NCI-H1092 treated with DMSO at 0.1 percent for 48 hours (cell line): Measurements from ENCODE around the gene ANKRD35.
"Not testable (repeated sequence)": the region's sequence is repeated elsewhere in the genome, so short reads cannot be mapped to it uniquely, and the experiment has no call there.

ENCODE experiments used
- DNase-seq: peaks from one replicate; lab custom pipeline; 2025; lab: John Stamatoyannopoulos, UW

ANKRD35 gene

DNA sequence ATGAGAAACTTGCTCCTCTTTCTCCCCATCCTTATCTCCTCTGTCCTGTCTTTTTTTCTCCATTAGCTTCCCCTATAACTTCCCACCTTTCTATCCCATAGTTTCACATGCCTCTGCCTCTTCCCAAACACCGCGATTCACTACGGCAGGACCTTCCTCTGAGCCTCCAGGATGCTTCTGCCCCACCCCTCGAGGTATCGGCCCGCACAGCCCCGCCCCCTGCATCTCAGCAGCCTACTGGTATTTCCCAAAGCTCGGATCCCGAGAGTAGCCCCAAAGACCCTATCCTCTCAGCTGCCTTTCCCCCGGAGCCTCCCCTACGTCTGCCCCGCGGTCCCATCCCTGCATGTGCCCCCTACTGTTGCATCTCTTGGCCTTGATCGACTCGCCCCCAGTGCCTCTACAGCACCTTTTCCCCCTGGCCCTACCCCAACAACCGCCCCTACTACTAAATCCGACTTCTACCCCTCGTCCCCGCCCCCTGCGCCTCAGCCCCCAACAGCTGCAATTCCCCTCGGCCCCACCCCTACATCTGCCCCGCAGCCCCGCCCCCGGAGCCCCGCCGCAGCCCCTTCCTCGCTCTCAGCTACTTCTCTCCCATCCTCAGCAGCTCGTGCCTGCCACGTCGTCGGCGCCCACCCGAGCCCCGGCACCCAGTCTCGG lies 27.3 kb downstream of the ANKRD35 start:
- DNase-seq = no peak

- no peak for DNase-seq
Observed at GRCh38 chr1:145857170-145857569, 28.5 kb downstream of the ANKRD35 start.

DNA sequence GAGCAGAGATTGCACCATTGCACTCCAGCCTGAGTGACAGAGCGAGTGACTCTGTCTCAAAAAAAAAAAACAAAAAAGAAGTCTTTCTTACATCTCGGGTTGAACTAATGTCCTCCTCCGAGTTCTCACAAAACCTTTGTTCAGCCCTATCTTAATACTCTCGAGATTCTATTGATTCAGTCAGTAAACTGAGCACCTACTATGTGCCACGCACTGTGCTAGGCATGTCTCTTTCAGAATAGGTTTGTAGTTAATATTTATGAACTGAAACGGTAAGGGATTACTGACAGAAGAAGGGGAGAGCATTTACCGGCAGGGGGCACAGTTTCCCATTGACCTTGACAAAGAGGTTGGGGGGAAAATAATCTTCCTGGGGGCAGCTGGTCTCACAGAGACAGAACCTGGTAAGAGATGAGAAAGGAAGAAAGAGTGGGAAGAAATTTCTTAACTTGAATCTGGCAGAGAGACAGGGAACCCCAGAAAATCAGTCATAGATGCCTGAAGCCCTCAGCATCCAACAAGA lies 30.2 kb downstream of the ANKRD35 start:
- no peak for DNase-seq

- no peak for DNase-seq
Observed at GRCh38 chr1:145849356-145850160, 36.1 kb downstream of the ANKRD35 start.

GRCh38 chr1:145847827-145848226 lies 37.8 kb downstream of the ANKRD35 start:
- DNase-seq = no peak

DNA sequence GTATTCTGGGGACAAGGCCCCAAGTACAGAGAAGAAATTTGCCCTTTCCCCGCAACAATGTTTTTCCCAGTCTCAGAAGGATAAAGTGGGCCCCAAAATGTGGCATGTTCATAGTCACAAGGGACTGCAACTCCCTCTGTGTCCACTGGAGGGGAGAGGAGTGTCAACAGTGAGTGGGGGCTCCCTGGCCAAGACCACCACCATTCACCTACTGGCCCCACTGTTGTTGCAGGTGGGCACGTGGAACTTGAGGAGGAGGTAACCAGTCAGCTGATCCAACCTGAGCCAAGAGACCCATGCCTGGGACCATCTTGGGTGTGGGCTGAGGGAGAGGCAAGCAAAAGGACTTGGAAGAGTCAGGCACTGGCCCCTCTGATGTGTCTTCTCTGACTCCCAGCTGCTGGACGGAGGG lies 39.5 kb downstream of the ANKRD35 start:
- peak; percentile 23 for DNase-seq

DNA sequence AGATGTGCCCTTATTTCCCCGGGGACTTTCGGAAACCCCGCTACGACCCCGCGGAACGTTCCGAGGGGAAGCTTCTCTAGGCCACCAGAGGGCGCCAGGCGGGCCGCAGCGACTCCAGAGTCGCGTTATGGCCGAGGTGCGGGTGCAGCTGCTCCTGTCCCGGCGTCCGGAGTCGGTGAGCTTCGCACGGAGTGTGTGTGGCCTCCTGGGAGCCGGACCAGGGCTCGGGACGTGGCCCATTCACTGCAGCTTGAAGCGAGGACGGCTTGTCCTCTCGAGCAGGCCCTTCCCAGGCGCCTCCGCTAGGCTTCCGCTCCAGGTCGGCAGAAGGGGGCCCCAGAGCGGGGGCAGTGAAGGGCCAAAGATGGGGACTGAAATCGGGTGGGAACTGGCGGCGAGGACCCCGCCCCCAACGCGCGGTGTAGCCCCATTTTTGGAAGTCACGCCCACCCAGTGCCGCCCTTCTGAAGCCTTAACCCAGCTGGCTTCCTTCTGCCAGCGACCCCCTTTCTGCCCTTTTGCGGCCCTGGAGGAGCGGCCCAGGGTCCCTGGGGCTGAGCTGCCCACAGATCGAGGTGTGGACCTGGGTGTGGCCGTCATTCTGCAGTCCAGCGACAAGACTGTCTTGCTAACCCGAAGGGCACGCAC lies 40.0 kb downstream of the ANKRD35 start, which contains the start of gene NUDT17:
Gene NUDT17 (plus strand): TSS at position 117 of the 648 bp plus-strand sequence. CDS start 11 bp downstream, at position 128.
- peak; percentile 78 for DNase-seq

DNA sequence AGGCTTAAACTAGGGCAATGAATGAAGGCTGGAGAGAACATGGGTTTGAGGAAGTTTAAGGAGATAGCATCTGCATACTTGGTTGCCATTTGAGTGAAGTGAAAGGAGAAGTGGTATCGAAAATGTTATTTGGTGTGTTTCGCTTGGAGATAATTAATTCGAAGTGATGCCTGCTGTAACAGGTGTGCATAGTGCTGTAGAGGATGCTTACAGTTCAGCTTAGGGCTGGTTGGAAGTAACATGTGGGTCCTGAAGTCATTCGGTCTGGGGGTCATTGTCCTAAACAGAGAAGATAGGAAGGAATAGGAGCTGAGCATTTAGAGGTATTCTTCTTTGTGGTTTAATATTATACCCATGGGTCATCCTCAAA lies 40.5 kb downstream of the ANKRD35 start:
- DNase-seq = no peak

- DNase-seq = no peak
Observed at GRCh38 chr1:145843031-145843430, 42.6 kb downstream of the ANKRD35 start.

DNA sequence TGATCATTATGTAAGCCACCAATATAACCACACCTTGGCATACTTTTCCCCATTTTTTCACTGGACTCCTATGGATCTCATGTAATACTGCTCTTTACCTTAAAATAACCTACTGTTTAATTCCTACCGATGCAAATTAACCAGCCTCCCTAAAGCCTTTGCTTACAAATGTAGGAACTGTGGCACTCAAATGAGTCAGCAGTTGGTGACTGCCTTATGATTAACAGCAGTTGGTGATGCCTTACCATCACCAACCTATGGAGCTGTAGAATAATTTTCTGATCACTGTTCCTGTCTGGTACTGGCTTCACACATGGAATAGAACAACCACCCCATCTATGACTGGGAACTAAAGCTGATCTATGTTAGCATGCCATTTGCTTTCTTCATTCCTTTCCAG lies 48.0 kb downstream of the ANKRD35 start:
- no peak for DNase-seq

DNA sequence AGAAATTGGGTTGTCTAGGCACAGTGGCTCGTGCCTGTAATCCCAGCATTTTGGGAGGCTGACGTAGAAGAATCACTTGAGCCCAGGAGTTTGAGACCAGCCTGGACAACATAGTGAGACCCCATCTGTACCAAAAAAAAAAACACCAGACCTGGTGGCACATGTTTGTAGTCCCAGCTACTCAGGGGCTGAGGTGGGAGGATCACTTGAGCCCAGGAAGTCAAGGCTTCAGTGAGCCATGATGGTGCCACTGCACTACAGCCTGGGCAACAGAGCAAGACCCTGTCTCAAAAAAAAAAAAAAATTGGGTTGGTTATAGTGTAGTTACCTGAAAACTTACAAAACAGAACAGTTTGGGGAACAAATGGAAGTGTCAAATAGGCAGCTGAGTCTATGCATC lies 54.9 kb downstream of the ANKRD35 start:
- not testable (repeated sequence) for DNase-seq

GRCh38 chr1:145828367-145829026 lies 57.2 kb downstream of the ANKRD35 start:
- DNase-seq = no peak

DNA sequence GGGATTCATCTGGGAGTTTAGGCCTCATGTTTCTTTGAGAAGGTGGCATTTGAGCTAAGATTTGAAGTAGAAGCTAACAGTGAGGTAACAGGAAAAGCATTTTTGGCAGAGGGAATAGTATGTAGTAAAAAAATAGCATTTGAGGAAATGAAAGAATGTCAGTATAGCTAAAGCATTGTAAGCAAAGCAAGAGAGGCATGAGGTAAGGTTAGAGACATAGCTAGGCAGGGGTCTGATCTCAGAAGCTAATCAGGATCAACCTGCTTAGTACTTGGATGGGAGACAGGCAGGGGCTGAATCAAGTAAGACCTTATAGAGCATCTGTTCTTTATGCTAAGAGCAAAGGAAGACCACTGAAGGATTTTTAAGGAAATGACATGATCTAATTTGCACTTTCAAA lies 57.7 kb downstream of the ANKRD35 start:
- DNase-seq = no peak

- DNase-seq = no peak
Observed at GRCh38 chr1:145826030-145826429, 59.6 kb downstream of the ANKRD35 start.

GRCh38 chr1:145824499-145824842 lies 61.2 kb downstream of the ANKRD35 start:
- no peak for DNase-seq

DNA sequence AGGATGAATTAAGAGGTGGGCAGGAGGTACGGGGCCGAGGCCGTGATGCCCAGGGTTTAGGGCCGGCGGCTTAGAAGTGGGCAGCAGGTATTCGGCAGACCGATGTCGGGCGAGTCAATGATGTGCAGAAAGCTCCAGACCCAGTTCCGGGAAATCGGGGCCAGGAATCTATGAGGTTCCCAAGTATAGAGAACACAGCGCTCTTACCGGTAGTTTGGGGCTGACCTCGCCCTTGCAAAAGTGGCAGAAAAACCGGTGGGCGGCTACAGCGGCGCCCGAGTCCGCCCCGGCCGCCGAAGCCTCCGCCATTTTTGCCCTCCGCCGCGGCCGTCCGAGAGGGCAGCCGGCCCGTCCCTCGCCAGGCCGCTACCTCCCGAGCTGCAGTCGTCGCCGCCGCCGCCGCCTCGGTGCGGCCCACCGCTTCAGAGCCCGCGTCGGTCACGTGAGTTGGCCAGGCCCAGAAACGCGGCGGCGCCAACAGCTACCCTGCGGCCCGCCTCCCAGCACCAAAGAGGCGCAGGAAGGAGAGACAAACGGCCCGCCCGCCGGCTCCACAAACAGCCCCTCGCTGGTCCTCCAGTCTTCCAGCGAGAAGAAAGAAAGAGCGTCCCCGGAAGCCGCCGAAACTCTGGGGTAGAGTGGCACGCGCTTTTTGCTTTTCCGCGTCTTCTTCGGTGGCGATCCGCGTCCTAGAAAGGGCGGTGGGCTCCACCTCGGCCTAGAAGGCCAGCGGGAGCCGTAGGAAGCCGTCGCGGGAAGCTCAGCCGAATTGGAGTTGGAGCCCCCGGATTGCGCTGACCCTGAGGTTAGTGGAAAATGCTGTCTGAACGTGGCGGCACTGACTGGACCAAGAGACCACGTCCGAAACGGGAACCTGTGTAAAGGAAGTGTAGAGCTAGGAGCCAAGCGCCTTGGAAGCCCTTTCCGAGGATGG lies 61.8 kb downstream of the ANKRD35 start, which contains the start of the genes POLR3C and RNF115:
Gene POLR3C (plus strand): TSS at position 636 of the 934 bp plus-strand sequence. CDS start 1,577 bp downstream, outside the sequence.
Gene RNF115 (minus strand): TSS at position 531 of the 934 bp plus-strand sequence. CDS start 222 bp downstream, at position 309.
- peak; percentile 95 for DNase-seq

- not testable (repeated sequence) for DNase-seq
Observed at GRCh38 chr1:145822779-145823331, 62.8 kb downstream of the ANKRD35 start.

- DNase-seq = not testable (repeated sequence)
Observed at GRCh38 chr1:145818095-145818494, 67.6 kb downstream of the ANKRD35 start.
